Measurements from ENCODE around the gene SNRPE. TPM values are rescaled to one million over a fixed set of nuclear protein-coding genes. Genes with fewer than 3 reads are reported as not detected.

SNRPE gene
- total RNA-seq, 1 experiment from 2014 or later, result 288 TPM

GRCh38 chr1:203823306-203823705 is 38.1 kb upstream of the SNRPE start (continued):
- TF ChIP-seq ZNF274 (IDR thresholded peaks at IDR 0.05; ENCODE audit: low read depth, low read length) (no peak), ZFX (IDR thresholded peaks at IDR 0.05) (no peak)
- TF ChIP-seq, protein P1, sequence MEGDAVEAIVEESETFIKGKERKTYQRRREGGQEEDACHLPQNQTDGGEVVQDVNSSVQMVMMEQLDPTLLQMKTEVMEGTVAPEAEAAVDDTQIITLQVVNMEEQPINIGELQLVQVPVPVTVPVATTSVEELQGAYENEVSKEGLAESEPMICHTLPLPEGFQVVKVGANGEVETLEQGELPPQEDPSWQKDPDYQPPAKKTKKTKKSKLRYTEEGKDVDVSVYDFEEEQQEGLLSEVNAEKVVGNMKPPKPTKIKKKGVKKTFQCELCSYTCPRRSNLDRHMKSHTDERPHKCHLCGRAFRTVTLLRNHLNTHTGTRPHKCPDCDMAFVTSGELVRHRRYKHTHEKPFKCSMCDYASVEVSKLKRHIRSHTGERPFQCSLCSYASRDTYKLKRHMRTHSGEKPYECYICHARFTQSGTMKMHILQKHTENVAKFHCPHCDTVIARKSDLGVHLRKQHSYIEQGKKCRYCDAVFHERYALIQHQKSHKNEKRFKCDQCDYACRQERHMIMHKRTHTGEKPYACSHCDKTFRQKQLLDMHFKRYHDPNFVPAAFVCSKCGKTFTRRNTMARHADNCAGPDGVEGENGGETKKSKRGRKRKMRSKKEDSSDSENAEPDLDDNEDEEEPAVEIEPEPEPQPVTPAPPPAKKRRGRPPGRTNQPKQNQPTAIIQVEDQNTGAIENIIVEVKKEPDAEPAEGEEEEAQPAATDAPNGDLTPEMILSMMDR (IDR thresholded peaks at IDR 0.05 in 2 of 3, conservative IDR thresholded peaks at IDR 0.05 in 1 of 3; ENCODE audit: borderline replicate concordance in 1 of 3, insufficient read depth in 1 of 3, low read depth in 2 of 3, low read length in 2 of 3), result no peak

- no peak for TF ChIP-seq ZNF274 (IDR thresholded peaks at IDR 0.05; ENCODE audit: low read depth, low read length)
- no peak for TF ChIP-seq ELF1 (IDR thresholded peaks at IDR 0.05; ENCODE audit: borderline replicate concordance, low read depth)
- TF ChIP-seq EZH2phosphoT487 (IDR thresholded peaks at IDR 0.05; ENCODE audit: borderline replicate concordance), result no peak
- no peak for TF ChIP-seq POLR2A (IDR thresholded peaks at IDR 0.05; ENCODE audit: borderline replicate concordance, extremely low read depth, insufficient read depth, insufficient read length)
- TF ChIP-seq SIN3A (IDR thresholded peaks at IDR 0.05; ENCODE audit: low read depth), result no peak
- TF ChIP-seq CBX3 (IDR thresholded peaks at IDR 0.05; ENCODE audit: low read depth), result no peak
- no peak for TF ChIP-seq SP1 (IDR thresholded peaks at IDR 0.05; ENCODE audit: low read depth)
- TF ChIP-seq POLR2AphosphoS5 (IDR thresholded peaks at IDR 0.05; ENCODE audit: low read depth, low read length), result no peak
- TF ChIP-seq, protein P2, sequence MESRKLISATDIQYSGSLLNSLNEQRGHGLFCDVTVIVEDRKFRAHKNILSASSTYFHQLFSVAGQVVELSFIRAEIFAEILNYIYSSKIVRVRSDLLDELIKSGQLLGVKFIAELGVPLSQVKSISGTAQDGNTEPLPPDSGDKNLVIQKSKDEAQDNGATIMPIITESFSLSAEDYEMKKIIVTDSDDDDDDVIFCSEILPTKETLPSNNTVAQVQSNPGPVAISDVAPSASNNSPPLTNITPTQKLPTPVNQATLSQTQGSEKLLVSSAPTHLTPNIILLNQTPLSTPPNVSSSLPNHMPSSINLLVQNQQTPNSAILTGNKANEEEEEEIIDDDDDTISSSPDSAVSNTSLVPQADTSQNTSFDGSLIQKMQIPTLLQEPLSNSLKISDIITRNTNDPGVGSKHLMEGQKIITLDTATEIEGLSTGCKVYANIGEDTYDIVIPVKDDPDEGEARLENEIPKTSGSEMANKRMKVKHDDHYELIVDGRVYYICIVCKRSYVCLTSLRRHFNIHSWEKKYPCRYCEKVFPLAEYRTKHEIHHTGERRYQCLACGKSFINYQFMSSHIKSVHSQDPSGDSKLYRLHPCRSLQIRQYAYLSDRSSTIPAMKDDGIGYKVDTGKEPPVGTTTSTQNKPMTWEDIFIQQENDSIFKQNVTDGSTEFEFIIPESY (IDR thresholded peaks at IDR 0.05; ENCODE audit: extremely low read depth, insufficient replicate concordance, low read length), result no peak
- TF ChIP-seq EGR1 (IDR thresholded peaks at IDR 0.05; ENCODE audit: low read depth), result no peak
- TF ChIP-seq RAD21 (IDR thresholded peaks at IDR 0.05; ENCODE audit: low read depth), result no peak
- no peak overlapping the region for H3K27ac ChIP-seq (ENCODE audit: low read depth, low read length)
- ATAC-seq (no peak), DNase-seq (ENCODE audit: low read depth, low spot score) (no peak)
- no TSS peak for BruUV-seq (replicated peaks)
- intact Hi-C loops (cut with micrococcal nuclease), result no loop called here
- no peaks in the 10 kb centered on the region for H3K4me1 ChIP-seq (ENCODE audit: control insufficient read depth in 1 of 2, insufficient read depth in 2 of 2, low read length in 2 of 2)
- H4K20me1 ChIP-seq (ENCODE audit: insufficient read depth), result peaks cover 8% of the 10 kb centered on the region; the same call in 1 of the 2 replicates
- H2AFZ ChIP-seq (ENCODE audit: low read depth, low read length, poor library complexity, severe bottlenecking), result no peak overlapping the region
- RAD21 ChIA-PET (ENCODE audit: low non-redundant PET in 1 of 2, low total read pairs in 2 of 2, uncharacterized antibody in 2 of 2, unreplicated experiment in 2 of 2), result no interaction called here
- peaks cover 61% of the 10 kb centered on the region for H3K79me2 ChIP-seq (ENCODE audit: insufficient read depth, low read length)
- no peak overlapping the region for H3K4me2 ChIP-seq (ENCODE audit: low read length)
- no peaks in the 10 kb centered on the region for H3K9me3 ChIP-seq (ENCODE audit: control insufficient read depth in 1 of 2, insufficient read depth in 1 of 2, low read depth in 1 of 2, low read length in 2 of 2)
- CTCF ChIA-PET, result no interaction called here
- H3K9ac ChIP-seq (ENCODE audit: low read length), result no peak overlapping the region
- no peaks in the 10 kb centered on the region for H3K9me2 ChIP-seq (ENCODE audit: insufficient read depth)
- no peak overlapping the region for H3K4me3 ChIP-seq (replicated peaks in 1 of 2; ENCODE audit: low read depth in 1 of 2, low read length in 2 of 2)
- POLR2A ChIA-PET, result no interaction called here
- no peaks in the 10 kb centered on the region for H3K27me3 ChIP-seq (ENCODE audit: insufficient read depth, low read length)
- H3K36me3 ChIP-seq (ENCODE audit: control insufficient read depth in 1 of 2, insufficient read depth in 2 of 2, low read length in 2 of 2), result peaks cover 52 to 57% of the 10 kb centered on the region in 2 experiments
Measured at GRCh38 chr1:203826175-203826574, 35.2 kb upstream of the SNRPE start.
